Hepatic stellate cell (primary cell): ENCODE data around the gene NCEH1.
"Not testable (repeated sequence)": the region's sequence is repeated elsewhere in the genome, so short reads cannot be mapped to it uniquely, and the experiment has no call there.

Experiments used
- DNase-seq: peaks from one replicate; pipeline ENCODE4 v3.0.0; 2011; ENCODE audit warnings: low spot score

NCEH1 gene

GRCh38 chr3:172707967-172708366 lies 2.9 kb downstream of the NCEH1 start:
- DNase-seq = peak; percentile 60

GRCh38 chr3:172707030-172707429 lies 3.8 kb downstream of the NCEH1 start:
- no peak for DNase-seq

- DNase-seq = no peak
Measured at GRCh38 chr3:172705170-172705569, 5.7 kb downstream of the NCEH1 start.

- DNase-seq = no peak
Measured at GRCh38 chr3:172704001-172704400, 6.9 kb downstream of the NCEH1 start.

GRCh38 chr3:172702731-172703130 lies 8.1 kb downstream of the NCEH1 start:
- not testable (repeated sequence) for DNase-seq

- DNase-seq = no peak
Measured at GRCh38 chr3:172702256-172702655, 8.6 kb downstream of the NCEH1 start.

- no peak for DNase-seq
Measured at GRCh38 chr3:172701751-172702150, 9.1 kb downstream of the NCEH1 start.

GRCh38 chr3:172700936-172701455 lies 9.9 kb downstream of the NCEH1 start:
- no peak for DNase-seq

GRCh38 chr3:172700256-172700655 lies 10.6 kb downstream of the NCEH1 start:
- DNase-seq = no peak

- DNase-seq = no peak
Measured at GRCh38 chr3:172699031-172699430, 11.8 kb downstream of the NCEH1 start.

- no peak for DNase-seq
Measured at GRCh38 chr3:172698631-172699030, 12.2 kb downstream of the NCEH1 start.

- no peak for DNase-seq
Measured at GRCh38 chr3:172697558-172697957, 13.3 kb downstream of the NCEH1 start.

- DNase-seq = no peak
Measured at GRCh38 chr3:172696357-172696756, 14.5 kb downstream of the NCEH1 start.

GRCh38 chr3:172694573-172695246 lies 16.2 kb downstream of the NCEH1 start:
- no peak for DNase-seq

GRCh38 chr3:172692751-172693338 lies 18.0 kb downstream of the NCEH1 start:
- no peak for DNase-seq

- no peak for DNase-seq
Measured at GRCh38 chr3:172690936-172691335, 19.9 kb downstream of the NCEH1 start.

- no peak for DNase-seq
Measured at GRCh38 chr3:172688588-172688987, 22.3 kb downstream of the NCEH1 start.

- no peak for DNase-seq
Measured at GRCh38 chr3:172687501-172687900, 23.4 kb downstream of the NCEH1 start.

GRCh38 chr3:172685331-172686214 lies 25.3 kb downstream of the NCEH1 start:
- peak; percentile 40 for DNase-seq

- DNase-seq = no peak
Measured at GRCh38 chr3:172680684-172681083, 30.2 kb downstream of the NCEH1 start.

- DNase-seq = no peak
Measured at GRCh38 chr3:172679599-172679998, 31.3 kb downstream of the NCEH1 start.

- DNase-seq = no peak
Measured at GRCh38 chr3:172678068-172678467, 32.8 kb downstream of the NCEH1 start.
